Activated T-cell treated with anti-CD3 and anti-CD28 coated beads, Interleukin-2, amount 50 U/mL, for 4 hours (primary cell): ENCODE measurements around the gene MPV17. TPM values are rescaled to one million over a fixed set of nuclear protein-coding genes. Genes with fewer than 3 reads are reported as not detected.
A peak's percentile ranks its signal among the peaks of the same experiment; 100 is the strongest.
"Not testable (repeated sequence)": the region's sequence is repeated elsewhere in the genome, so short reads cannot be mapped to it uniquely, and the experiment has no call there.

Experiments used
- ATAC-seq, 2 donors: fragments of 200-7000 bp; cut with Tn5 transposase; one replicate each; pipeline ENCODE4 v1.10.0; 2021
- DNase-seq: peaks from one replicate; pipeline ENCODE4 v3.0.0-alpha.2; 2020
- H3K27me3 Mint-ChIP-seq: one replicate; pipeline ENCODE4 v1.8.0; 2021; ENCODE audit warnings: low read depth, mixed read lengths
- H3K36me3 Mint-ChIP-seq: one replicate; pipeline ENCODE4 v1.8.0; 2022; ENCODE audit warnings: mixed read lengths; ENCODE audit not compliant: insufficient read depth
- H3K4me1 Mint-ChIP-seq: one replicate; pipeline ENCODE4 v1.8.0; 2021; ENCODE audit warnings: low read depth, mixed read lengths
- H3K4me3 Mint-ChIP-seq: one replicate; pipeline ENCODE4 v1.8.0; 2021; ENCODE audit warnings: mild to moderate bottlenecking, moderate library complexity, mixed read lengths
- H3K9me3 Mint-ChIP-seq: one replicate; pipeline ENCODE4 v1.8.0; 2021; ENCODE audit warnings: mixed read lengths
- total RNA-seq, 3 donors: library from RNA; stranded (reverse); gene quantifications; one replicate each; pipeline ENCODE4 v1.2.1, GENCODE V29; 2021

MPV17 gene
- total RNA-seq, 3 donors from 2014 or later = 84.6 to 89.4 (median 87.5) TPM

- Mint-ChIP-seq H3K4me3 (peak overlapping the region; percentile 37), H3K4me1 (peaks cover 47% of the 10 kb centered on the region), H3K9me3 (no peaks in the 10 kb centered on the region), H3K27me3 (no peaks in the 10 kb centered on the region), H3K36me3 (peaks cover 16% of the 10 kb centered on the region)
- no peak for DNase-seq
- peak; percentile 43 to 49 for ATAC-seq
Measured at GRCh38 chr2:27351802-27352598, 29.1 kb upstream of the MPV17 start.

GRCh38 chr2:27350106-27350693 is 27.3 kb upstream of the MPV17 start:
- H3K4me1 Mint-ChIP-seq = peaks cover 42% of the 10 kb centered on the region

GRCh38 chr2:27347641-27348040 is 24.7 kb upstream of the MPV17 start:
- no peak for ATAC-seq
- H3K4me3 Mint-ChIP-seq = no peak overlapping the region
- no peak for DNase-seq
- peaks cover 29% of the 10 kb centered on the region for H3K4me1 Mint-ChIP-seq
- peaks cover 17% of the 10 kb centered on the region for H3K36me3 Mint-ChIP-seq
- no peaks in the 10 kb centered on the region for H3K9me3 Mint-ChIP-seq
- H3K27me3 Mint-ChIP-seq = no peaks in the 10 kb centered on the region

More at GRCh38 chr2:27350106-27350693, 27.3 kb upstream of the MPV17 start:
- H3K9me3 Mint-ChIP-seq = no peaks in the 10 kb centered on the region
- ATAC-seq = no peak
- no peaks in the 10 kb centered on the region for H3K27me3 Mint-ChIP-seq
- no peak for DNase-seq
- H3K4me3 Mint-ChIP-seq = no peak overlapping the region
- peaks cover 15% of the 10 kb centered on the region for H3K36me3 Mint-ChIP-seq

- peaks cover 25% of the 10 kb centered on the region for H3K36me3 Mint-ChIP-seq
- no peaks in the 10 kb centered on the region for H3K9me3 Mint-ChIP-seq
- H3K27me3 Mint-ChIP-seq = no peaks in the 10 kb centered on the region
- no peak for ATAC-seq
- no peak for DNase-seq
- H3K4me1 Mint-ChIP-seq = no peaks in the 10 kb centered on the region
- H3K4me3 Mint-ChIP-seq = no peak overlapping the region
Measured at GRCh38 chr2:27336173-27336572, 13.3 kb upstream of the MPV17 start.

GRCh38 chr2:27335311-27335710 is 12.4 kb upstream of the MPV17 start:
- ATAC-seq (no peak), DNase-seq (no peak)
- H3K4me3 Mint-ChIP-seq = no peak overlapping the region
- no peaks in the 10 kb centered on the region for H3K4me1 Mint-ChIP-seq
- no peaks in the 10 kb centered on the region for H3K9me3 Mint-ChIP-seq
- H3K36me3 Mint-ChIP-seq = peaks cover 28% of the 10 kb centered on the region
- H3K27me3 Mint-ChIP-seq = no peaks in the 10 kb centered on the region

GRCh38 chr2:27324720-27325119 is 1.8 kb upstream of the MPV17 start:
- no peaks in the 10 kb centered on the region for H3K9me3 Mint-ChIP-seq
- peaks cover 28% of the 10 kb centered on the region for H3K36me3 Mint-ChIP-seq
- no peaks in the 10 kb centered on the region for H3K27me3 Mint-ChIP-seq
- H3K4me3 Mint-ChIP-seq = peak overlapping the region; percentile 61
- no peak for DNase-seq
- peaks cover 20% of the 10 kb centered on the region for H3K4me1 Mint-ChIP-seq
- no peak for ATAC-seq

GRCh38 chr2:27323596-27324285 is 844 bp upstream of the MPV17 start:
- Mint-ChIP-seq H3K4me3 (peak overlapping the region; percentile 99), H3K4me1 (peaks cover 20% of the 10 kb centered on the region), H3K36me3 (peaks cover 19% of the 10 kb centered on the region), H3K9me3 (no peaks in the 10 kb centered on the region), H3K27me3 (no peaks in the 10 kb centered on the region)
- no peak for DNase-seq
- ATAC-seq = peak in 1 of 2 donors; percentile 5

GRCh38 chr2:27322301-27322765 is 564 bp downstream of the MPV17 start:
- peak; percentile 12 to 14 for ATAC-seq
- Mint-ChIP-seq H3K4me1 (peaks cover 20% of the 10 kb centered on the region), H3K9me3 (no peaks in the 10 kb centered on the region), H3K27me3 (no peaks in the 10 kb centered on the region), H3K36me3 (peaks cover 17% of the 10 kb centered on the region), H3K4me3 (peak overlapping the region; percentile 99)
- no peak for DNase-seq

GRCh38 chr2:27320958-27321543 is 1.8 kb downstream of the MPV17 start:
- DNase-seq = no peak
- Mint-ChIP-seq H3K9me3 (no peaks in the 10 kb centered on the region), H3K27me3 (no peaks in the 10 kb centered on the region), H3K4me1 (peaks cover 20% of the 10 kb centered on the region), H3K36me3 (peaks cover 10% of the 10 kb centered on the region), H3K4me3 (peak overlapping the region; percentile 99)
- no peak for ATAC-seq

GRCh38 chr2:27319839-27320238 is 3.1 kb downstream of the MPV17 start:
- ATAC-seq, H3K4me3 Mint-ChIP-seq, DNase-seq, H3K9me3 Mint-ChIP-seq, H3K27me3 Mint-ChIP-seq, H3K36me3 Mint-ChIP-seq: not testable (repeated sequence)
- H3K4me1 Mint-ChIP-seq = peaks cover 20% of the 10 kb centered on the region

GRCh38 chr2:27316655-27317412 is 6.1 kb downstream of the MPV17 start:
- H3K27me3 Mint-ChIP-seq = no peaks in the 10 kb centered on the region
- H3K4me1 Mint-ChIP-seq = peaks cover 5% of the 10 kb centered on the region
- H3K9me3 Mint-ChIP-seq = no peaks in the 10 kb centered on the region
- ATAC-seq = no peak
- no peak overlapping the region for H3K4me3 Mint-ChIP-seq
- H3K36me3 Mint-ChIP-seq = peaks cover 8% of the 10 kb centered on the region
- no peak for DNase-seq

GRCh38 chr2:27315122-27315521 is 7.8 kb downstream of the MPV17 start:
- Mint-ChIP-seq H3K36me3 (peaks cover 12% of the 10 kb centered on the region), H3K4me3 (no peak overlapping the region), H3K27me3 (no peaks in the 10 kb centered on the region), H3K9me3 (no peaks in the 10 kb centered on the region), H3K4me1 (no peaks in the 10 kb centered on the region)
- ATAC-seq (no peak), DNase-seq (no peak)

GRCh38 chr2:27314709-27315108 is 8.2 kb downstream of the MPV17 start:
- no peak for ATAC-seq
- Mint-ChIP-seq H3K4me1 (no peaks in the 10 kb centered on the region), H3K9me3 (no peaks in the 10 kb centered on the region), H3K4me3 (no peak overlapping the region), H3K36me3 (peaks cover 14% of the 10 kb centered on the region), H3K27me3 (no peaks in the 10 kb centered on the region)
- DNase-seq = no peak
